ENCODE data around the gene RFXAP. TPM values are rescaled to one million over a fixed set of nuclear protein-coding genes. Genes with fewer than 3 reads are reported as not detected.

RFXAP gene
- polyA plus RNA-seq, 3 donors, result 10.1 to 14.8 (median 13.4) TPM

GRCh38 chr13:36862002-36862685 is 43.1 kb downstream of the RFXAP start:
- DNase-seq, result no peak

- DNase-seq, result no peak
Measured at GRCh38 chr13:36862722-36863121, 43.7 kb downstream of the RFXAP start.

- no peak for DNase-seq
Measured at GRCh38 chr13:36865265-36865664, 46.2 kb downstream of the RFXAP start.

- no peak for DNase-seq
Measured at GRCh38 chr13:36866232-36866631, 47.2 kb downstream of the RFXAP start.

- DNase-seq, result no peak
Measured at GRCh38 chr13:36870050-36870692, 51.1 kb downstream of the RFXAP start.

GRCh38 chr13:36872621-36873020 is 53.6 kb downstream of the RFXAP start:
- DNase-seq, result no peak

- DNase-seq, result no peak
Measured at GRCh38 chr13:36875431-36875830, 56.4 kb downstream of the RFXAP start.

GRCh38 chr13:36875961-36876360 is 56.9 kb downstream of the RFXAP start:
- no peak for DNase-seq

Other genes with a start within 250 kb of the RFXAP start
- gene SERTM1, start 145.2 kb upstream of the RFXAP start, polyA plus RNA-seq (ENCODE audit: insufficient read length in 3 of 3), result under 1 TPM; 0.28 to 0.58 (median 0.40) TPM
- 10 to 100 TPM; 24.3 to 32.6 (median 29.8) TPM for gene SMAD9, start 101.0 kb downstream of the RFXAP start, polyA plus RNA-seq (ENCODE audit: insufficient read length in 3 of 3)
- 10 to 100 TPM; 49.5 to 58.6 (median 55.2) TPM for gene ALG5, start 180.1 kb downstream of the RFXAP start, polyA plus RNA-seq (ENCODE audit: insufficient read length in 3 of 3)
- 10 to 100 TPM; 56.1 to 84.3 (median 82.4) TPM for gene EXOSC8, start 181.6 kb downstream of the RFXAP start, polyA plus RNA-seq (ENCODE audit: insufficient read length in 3 of 3)
- gene SUPT20H, start 240.5 kb downstream of the RFXAP start, polyA plus RNA-seq (ENCODE audit: insufficient read length in 3 of 3), result 100 to 1,000 TPM in 2 of 3 donors, 10 to 100 TPM in 1; 83.2 to 111 (median 107) TPM

Measured in renal pelvis (tissue), 4 donors.